Right renal pelvis (tissue), 4 donors: Measurements from ENCODE around the gene DNAJB7. TPM values are rescaled to one million over a fixed set of nuclear protein-coding genes. Genes with fewer than 3 reads are reported as not detected.
"Not testable (repeated sequence)": the region's sequence is repeated elsewhere in the genome, so short reads cannot be mapped to it uniquely, and the experiment has no call there.

ENCODE experiments used
- DNase-seq, 4 donors: peaks; one replicate each; pipeline ENCODE4 v3.0.0-alpha.2; 2013; ENCODE audit warnings: low read depth in 4 of 4, low spot score in 3 of 4, missing footprints in 1 of 4
- polyA plus RNA-seq, 4 donors: library from polyadenylated mRNA; unstranded; fragments of 120-200 nt; gene quantifications; one replicate each; pipeline ENCODE4 v1.2.1, GENCODE V29; 2013; ENCODE audit not compliant: insufficient read length in 4 of 4

DNAJB7 gene
- polyA plus RNA-seq, 4 donors = 0.25 to 0.46 (median 0.29) TPM

DNA sequence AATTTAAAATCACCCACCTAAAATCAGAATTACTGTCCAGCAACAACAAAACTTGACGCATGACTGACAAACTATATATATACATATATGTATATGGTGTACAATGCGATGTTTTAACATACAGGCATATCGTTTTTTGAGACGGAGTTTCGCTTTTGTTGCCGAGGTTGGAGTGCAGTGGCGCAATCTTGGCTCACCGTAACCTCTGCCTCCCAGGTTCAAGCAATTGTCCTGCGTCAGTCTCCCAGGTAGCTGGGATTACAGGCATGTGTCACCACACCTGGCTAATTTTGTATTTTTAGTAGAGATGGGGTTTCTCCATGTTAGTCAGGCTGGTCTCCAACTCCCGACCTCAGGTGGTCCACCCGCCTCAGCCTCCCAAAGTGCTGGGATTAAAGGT is 16.1 kb downstream of the DNAJB7 start:
- not testable (repeated sequence) for DNase-seq

DNA sequence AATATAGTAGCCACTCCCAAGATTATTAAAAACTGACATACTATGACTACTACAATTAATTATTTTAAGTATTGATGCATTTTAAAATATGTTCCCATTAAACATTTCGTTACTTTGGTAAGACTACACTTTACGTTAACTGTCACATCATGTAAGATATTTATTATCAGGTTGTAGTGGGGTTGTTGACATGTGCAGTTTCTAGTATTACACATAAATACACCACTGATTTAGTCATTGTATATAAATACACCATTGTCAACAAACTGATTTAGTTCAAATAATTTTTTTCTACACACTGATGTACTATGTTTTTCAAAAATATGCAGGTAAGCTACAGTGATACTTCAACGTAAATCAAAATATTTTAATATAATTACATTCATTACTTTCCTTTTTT is 17.0 kb downstream of the DNAJB7 start:
- DNase-seq = no peak

DNA sequence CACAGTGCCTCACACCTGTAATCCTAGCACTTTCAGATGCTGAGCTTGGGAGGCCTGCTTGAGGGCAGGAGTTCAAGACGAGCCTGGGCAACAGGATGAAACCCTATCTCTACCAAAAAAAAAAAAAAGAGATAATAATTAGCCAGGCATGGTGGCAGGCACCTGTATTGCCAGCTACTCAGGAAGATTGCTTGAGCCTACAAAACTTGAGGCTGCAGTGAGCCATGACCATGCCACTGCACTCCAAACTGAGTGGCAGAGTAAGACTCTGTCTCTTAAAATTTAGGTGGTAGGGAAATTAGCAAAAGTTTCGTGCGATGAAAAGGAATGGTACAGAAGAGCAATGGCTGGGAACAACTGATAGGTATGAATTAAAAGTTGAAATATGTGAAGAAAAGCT is 23.4 kb downstream of the DNAJB7 start:
- no peak for DNase-seq

DNA sequence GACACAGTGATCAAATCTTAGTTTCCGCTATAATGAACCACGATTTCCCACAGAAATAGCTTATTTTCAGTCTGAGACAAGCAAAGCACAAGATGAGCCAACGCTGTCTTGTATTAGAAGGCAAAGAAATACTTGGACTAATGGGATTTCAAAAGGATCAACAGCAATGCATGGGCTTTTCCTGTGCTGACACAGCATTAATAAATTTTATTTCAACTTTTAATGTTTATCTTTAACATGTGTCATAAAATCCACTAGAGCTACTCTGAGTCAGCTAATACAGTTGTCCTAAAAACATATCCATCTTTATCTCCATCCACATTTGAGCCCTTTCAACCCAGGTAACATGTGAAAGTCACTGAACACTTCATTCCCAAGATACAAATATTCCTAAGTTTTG is 27.3 kb downstream of the DNAJB7 start:
- DNase-seq = no peak

DNA sequence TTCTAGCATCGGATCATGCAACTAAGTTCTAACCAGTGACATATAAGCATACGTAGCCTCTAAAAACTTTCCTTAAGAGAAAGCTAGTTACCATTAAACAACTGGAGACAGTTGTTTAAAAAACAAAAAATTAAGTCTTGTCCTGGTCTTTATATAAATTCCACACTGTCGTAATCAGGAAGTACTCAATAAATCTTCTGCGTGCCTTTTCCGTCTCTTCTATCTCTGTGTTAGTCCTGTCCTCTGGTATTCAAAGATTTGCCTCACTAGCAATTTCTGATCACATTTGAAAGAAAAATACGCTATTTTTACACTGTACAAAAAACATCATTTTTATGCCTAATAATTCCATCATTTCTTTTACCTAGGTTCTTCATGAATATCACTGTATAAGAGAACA is 32.8 kb downstream of the DNAJB7 start:
- no peak for DNase-seq

DNA sequence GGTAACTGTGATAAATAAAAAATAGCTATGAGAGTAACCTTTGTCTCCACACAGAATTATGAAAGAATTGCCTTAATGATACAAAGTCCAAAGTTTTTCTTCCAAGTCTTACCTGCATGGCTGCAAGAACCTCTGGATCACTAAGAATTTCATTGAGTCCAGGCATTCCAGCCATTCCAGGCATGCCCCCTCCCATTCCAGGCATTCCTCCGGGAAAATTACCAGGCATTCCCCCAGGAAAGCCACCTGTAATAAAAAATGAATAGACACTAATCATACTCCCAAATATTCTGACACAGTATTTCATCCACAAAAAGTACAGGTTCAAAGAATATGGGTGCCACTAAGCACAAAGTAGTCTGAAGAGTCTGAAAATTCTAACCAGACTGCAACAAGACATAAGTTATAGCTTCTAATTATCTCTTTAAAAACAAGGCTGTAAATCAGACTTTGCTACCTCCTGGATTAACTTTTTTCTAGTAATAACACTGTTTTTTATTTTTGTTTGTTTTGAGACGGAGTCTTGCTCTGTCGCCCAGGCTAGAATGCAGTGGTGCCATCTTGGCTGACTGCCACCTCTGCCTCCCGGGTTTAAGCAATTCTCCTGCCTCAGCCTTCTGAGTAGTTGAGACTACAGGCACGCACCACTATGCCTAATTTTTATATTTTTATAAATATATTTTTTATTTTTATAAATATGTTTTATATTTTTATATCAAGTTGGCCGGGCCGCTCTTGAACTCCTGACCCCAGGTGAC is 34.8 kb downstream of the DNAJB7 start:
- DNase-seq = no peak

DNA sequence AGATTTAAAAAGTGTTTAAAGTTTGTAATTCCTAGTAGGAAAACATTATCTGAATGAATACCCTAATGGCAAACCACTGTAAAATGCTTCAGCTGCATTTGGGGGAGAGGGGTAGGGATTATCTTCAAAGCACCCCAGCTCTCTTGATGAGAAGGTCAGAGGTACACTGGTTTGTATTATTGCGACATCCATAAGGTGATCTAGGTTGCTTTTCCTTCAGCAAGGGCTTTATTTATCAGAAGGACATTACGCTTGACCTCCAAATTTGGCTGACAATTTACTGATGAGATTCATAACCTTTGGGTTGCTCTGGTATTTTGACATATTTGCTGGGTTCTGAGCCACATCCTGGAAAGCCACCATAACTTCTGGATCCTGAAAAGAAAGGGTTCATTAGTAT is 35.6 kb downstream of the DNAJB7 start:
- DNase-seq = not testable (repeated sequence)

DNA sequence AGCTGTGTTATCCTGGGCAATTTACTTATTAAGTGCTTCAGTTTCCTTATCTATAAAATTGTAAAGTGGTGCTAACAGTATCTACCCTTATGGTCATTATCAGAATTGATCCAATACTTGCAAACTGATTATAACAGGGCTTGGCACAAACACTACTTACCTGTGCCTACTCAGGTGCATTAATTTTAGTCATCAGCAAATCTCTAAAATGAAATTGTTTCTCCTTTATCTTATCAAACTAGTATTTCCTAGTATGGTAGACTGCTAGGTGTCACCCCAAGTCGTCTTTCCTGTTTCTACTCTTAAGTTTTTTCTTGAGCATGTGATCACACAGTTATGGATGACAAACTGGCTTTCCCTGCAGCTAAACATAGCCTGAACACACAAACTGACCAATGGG is 38.5 kb downstream of the DNAJB7 start:
- no peak for DNase-seq

DNA sequence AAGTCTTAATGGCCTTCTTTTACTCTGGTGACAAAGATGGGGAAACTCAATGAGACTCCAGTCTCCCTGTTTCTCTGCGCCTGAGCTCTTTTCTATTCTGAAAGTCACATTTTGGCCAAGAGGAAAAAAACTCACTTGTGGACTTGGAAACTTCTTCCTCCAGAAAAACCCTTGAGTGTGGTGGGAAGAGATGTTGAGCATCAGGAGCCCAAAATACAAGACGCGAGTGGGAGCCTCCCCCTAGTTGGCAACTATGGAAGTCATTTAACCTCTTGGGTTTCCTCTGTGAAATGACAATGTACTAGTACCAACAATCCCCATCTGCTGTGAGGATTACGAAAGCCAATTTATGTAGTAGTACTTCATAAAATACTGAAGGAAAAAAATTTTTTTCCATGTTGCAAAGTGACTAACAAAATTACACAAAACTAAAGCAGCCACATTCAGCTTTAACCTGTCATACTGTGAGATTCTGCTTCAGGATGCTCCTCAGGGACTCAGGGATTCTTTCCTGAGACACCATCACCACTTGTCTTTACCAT is 42.2 kb downstream of the DNAJB7 start:
- DNase-seq = peak in 1 of 4 donors; percentile 6

DNA sequence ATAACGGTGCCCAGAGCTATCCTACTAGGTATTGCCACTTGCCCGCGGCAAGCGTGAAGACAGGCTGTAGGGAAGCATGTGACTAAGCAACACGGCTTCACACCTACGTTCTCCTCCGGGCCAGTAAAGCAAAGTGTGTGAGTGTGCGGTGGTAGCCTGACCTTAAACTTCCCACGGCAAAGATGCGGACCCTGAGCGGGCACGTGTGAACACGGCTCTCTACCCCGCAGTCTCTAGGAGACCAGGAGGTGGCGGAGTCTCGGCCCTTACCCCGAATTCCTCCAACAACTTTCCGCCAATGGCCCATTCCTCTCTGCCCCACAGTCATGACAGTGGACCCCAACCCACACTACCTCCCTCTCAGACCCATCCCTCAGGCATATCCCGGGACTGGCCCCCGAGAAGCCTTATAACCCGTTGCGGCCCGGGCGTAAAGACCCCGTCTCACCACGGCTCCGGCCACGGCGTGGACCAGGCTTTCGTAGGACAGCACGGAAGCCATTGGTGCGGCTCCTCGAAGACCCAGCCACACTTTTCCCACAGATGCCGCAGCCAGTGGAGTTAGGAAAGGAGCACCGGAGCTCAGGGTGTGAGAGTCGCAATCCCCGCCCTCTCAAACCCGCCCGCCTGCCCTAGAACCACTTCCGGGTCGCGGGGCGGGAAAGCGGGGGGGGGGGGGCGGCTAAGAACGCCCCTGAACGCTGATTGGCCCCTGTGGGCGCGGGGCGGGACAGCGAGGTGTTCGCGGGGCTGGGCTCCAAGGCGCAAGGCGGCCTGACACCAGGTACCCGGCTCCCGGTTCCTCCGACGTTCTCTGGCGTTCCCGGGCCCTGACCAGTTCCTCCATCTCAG is 42.9 kb downstream of the DNAJB7 start, which contains the start of gene SLC25A17:
TSS of gene SLC25A17 (minus strand) at position 600 of the 852 bp plus-strand sequence. CDS start at position 502, 98 bp downstream.
- DNase-seq = peak; percentile 65 to 79 (median 73)

DNA sequence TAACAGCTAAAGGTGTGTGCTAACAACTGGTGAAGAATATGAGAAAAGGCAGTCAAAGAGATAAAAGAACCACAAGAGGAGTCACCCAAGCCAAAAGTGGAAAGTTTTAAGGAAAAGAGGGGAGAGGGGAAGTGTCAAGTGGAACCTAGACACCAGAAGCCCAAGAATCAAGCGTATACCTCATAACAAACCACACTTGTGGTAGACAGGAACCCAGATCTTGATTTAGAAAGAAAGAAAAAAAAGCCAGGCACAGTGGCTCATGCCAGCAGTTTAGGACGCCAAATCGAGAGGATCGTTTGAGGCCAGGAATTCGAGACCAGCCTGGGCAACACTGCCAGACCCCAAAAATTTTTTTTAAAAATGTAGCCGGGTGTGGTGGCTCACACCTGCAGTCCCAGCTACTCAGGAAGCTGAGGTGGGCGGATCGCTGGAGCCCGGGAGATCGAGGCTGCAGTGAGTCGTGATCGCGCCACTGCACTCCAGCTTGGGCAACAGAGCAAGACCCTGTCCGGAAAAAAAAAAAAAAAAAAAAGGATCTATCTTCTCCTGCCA is 43.6 kb downstream of the DNAJB7 start:
- DNase-seq = no peak

DNA sequence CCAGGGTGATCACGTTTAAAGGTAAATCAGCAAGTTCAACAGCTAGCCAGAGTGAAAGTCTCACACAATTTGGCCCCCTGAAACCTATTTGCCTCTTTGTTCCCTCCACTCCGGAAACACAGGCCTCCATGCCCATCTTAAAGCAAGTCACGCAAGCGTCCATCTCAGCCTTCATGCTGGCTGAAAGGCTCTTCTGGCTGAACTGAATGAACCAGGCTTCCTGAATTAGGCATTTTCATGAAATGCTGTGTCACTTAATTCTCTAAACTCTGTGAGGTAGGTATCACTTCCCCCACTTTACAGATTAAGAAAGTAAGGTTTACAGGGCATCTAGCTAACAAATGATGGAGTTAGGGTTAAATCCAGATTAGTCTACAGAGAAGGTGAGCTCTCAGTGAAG is 44.2 kb downstream of the DNAJB7 start:
- no peak for DNase-seq

DNA sequence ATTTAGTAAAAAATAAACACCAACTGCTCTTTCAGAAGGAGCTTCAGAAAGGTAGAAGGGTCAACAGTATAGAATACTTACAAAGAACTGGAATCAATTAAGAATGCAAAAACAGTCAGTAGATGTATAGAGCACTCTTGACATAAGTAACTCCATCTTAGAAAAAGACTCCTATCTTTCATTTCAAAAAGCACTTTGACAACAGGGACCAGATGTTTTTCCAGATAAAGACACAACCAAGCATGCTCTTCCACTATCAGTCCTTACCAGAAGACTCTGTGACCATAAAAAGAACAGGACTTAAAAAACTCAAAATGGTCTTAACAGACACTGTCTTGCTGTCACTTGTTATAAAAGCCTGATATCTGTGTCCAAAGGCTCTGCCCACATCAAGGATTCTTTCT is 48.0 kb downstream of the DNAJB7 start:
- DNase-seq = no peak

Other genes starting within 250 kb of the DNAJB7 start
- 10 to 100 TPM; 21.9 to 31.0 (median 24.3) TPM for gene MRTFA, start 225.4 kb downstream of the DNAJB7 start, polyA plus RNA-seq
- gene MCHR1, start 182.6 kb downstream of the DNAJB7 start, polyA plus RNA-seq = under 1 TPM; 0.24 to 0.60 (median 0.34) TPM
- 10 to 100 TPM; 39.3 to 45.9 (median 41.3) TPM for gene SLC25A17, start 42.8 kb downstream of the DNAJB7 start, polyA plus RNA-seq
- gene ST13, start 5.5 kb downstream of the DNAJB7 start, polyA plus RNA-seq = 100 to 1,000 TPM; 576 to 664 (median 615) TPM
- 10 to 100 TPM; 15.7 to 25.8 (median 20.5) TPM for gene XPNPEP3, start 5.0 kb downstream of the DNAJB7 start, polyA plus RNA-seq
- 10 to 100 TPM; 67.5 to 77.4 (median 70.2) TPM for gene RBX1, start 89.3 kb upstream of the DNAJB7 start, polyA plus RNA-seq
- 10 to 100 TPM; 54.5 to 68.9 (median 60.5) TPM for gene EP300, start 230.5 kb upstream of the DNAJB7 start, polyA plus RNA-seq